HepG2 (cell line): ENCODE data around the gene LAPTM4A. TPM values are rescaled to one million over a fixed set of nuclear protein-coding genes. Genes with fewer than 3 reads are reported as not detected.

ENCODE experiments used
- ATF2 ChIP-seq: sonication (generic); formaldehyde crosslinking; IDR thresholded peaks from 2 replicates; pipeline ENCODE4 v1.4.0; 2020; ENCODE audit warnings: missing genetic modification reagents
- BCL3 ChIP-seq: sonication (generic); formaldehyde crosslinking; IDR thresholded peaks from 2 replicates; pipeline ENCODE4 v1.5.1; 2020; ENCODE audit warnings: mild to moderate bottlenecking, missing genetic modification reagents, moderate library complexity
- ELF4 ChIP-seq: sonication (generic); formaldehyde crosslinking; IDR thresholded peaks from 2 replicates; pipeline ENCODE4 v1.5.0; 2020; ENCODE audit warnings: missing genetic modification reagents, mild to moderate bottlenecking, moderate library complexity, borderline replicate concordance
- GATAD2A ChIP-seq: IDR thresholded peaks from 2 replicates; pipeline ENCODE4 v1.6.1; 2016
- HDAC1 ChIP-seq: sonication (generic); formaldehyde crosslinking; IDR thresholded peaks from 2 replicates; pipeline ENCODE4 v1.5.1; 2020; ENCODE audit warnings: mild to moderate bottlenecking, missing genetic modification reagents
- HNF1B ChIP-seq: sonication (generic); formaldehyde crosslinking; IDR thresholded peaks from 2 replicates; pipeline ENCODE4 v1.5.1; 2020; ENCODE audit warnings: mild to moderate bottlenecking, moderate library complexity, missing genetic modification reagents
- MXD4 ChIP-seq: IDR thresholded peaks from 2 replicates; pipeline ENCODE4 v1.6.1; 2016; ENCODE audit warnings: mild to moderate bottlenecking, missing biosample characterization, missing genetic modification reagents
- PRDM4 ChIP-seq: sonication (generic); formaldehyde crosslinking; IDR thresholded peaks from 2 replicates; pipeline ENCODE4 v1.9.0; 2021; ENCODE audit warnings: missing genetic modification reagents, borderline replicate concordance
- RXRA ChIP-seq: sonication (generic); formaldehyde crosslinking; IDR thresholded peaks from 2 replicates; pipeline ENCODE4 v1.5.1; 2020; ENCODE audit warnings: missing genetic modification reagents
- ZBTB2 ChIP-seq: sonication (generic); formaldehyde crosslinking; IDR thresholded peaks from 2 replicates; pipeline ENCODE4 v1.8.0; 2022; ENCODE audit warnings: low read depth, missing genetic modification reagents
- ZNF124 ChIP-seq: sonication (generic); formaldehyde crosslinking; IDR thresholded peaks from 2 replicates; pipeline ENCODE4 v1.4.0; 2020; ENCODE audit warnings: missing genetic modification reagents
- ZNF276 ChIP-seq: sonication (generic); formaldehyde crosslinking; IDR thresholded peaks from 2 replicates; pipeline ENCODE4 v1.4.0; 2020; ENCODE audit warnings: mild to moderate bottlenecking, low read depth, missing genetic modification reagents
- ZNF543 ChIP-seq: sonication (generic); formaldehyde crosslinking; IDR thresholded peaks from 2 replicates; pipeline ENCODE4 v1.4.0; 2020; ENCODE audit warnings: mild to moderate bottlenecking, missing genetic modification reagents
- ZNF563 ChIP-seq: sonication (generic); formaldehyde crosslinking; IDR thresholded peaks from 2 replicates; pipeline ENCODE4 v1.8.0; 2022; ENCODE audit warnings: mild to moderate bottlenecking, moderate library complexity, missing genetic modification reagents
- ZNF567 ChIP-seq: sonication (generic); formaldehyde crosslinking; IDR thresholded peaks from 2 replicates; pipeline ENCODE4 v1.8.1; 2023; ENCODE audit warnings: mild to moderate bottlenecking, missing genetic modification reagents, borderline replicate concordance
- ZNF629 ChIP-seq: sonication (generic); formaldehyde crosslinking; conservative IDR thresholded peaks from 2 replicates; pipeline ENCODE4 v1.5.0; 2020; ENCODE audit warnings: missing genetic modification reagents
- ZNF713 ChIP-seq: sonication (generic); formaldehyde crosslinking; IDR thresholded peaks from 2 replicates; pipeline ENCODE4 v1.4.0; 2020; ENCODE audit warnings: mild to moderate bottlenecking, missing genetic modification reagents
- polyA plus RNA-seq, 8 experiments: library from polyadenylated mRNA; depleted of rRNA in 3 of 8; stranded (reverse) in 7 of 8; unstranded in 1 of 8; fragments of >200 nt; fragmentation: Illumina TruSeq in 4 of 8; extraction: Trizol in 4 of 8; gene quantifications; 2 replicates each; pipeline versions ENCODE4 v1.2.1 to v1.2.3, GENCODE V29; 2011 to 2016; ENCODE audit warnings: low read depth in 4 of 8, missing spikeins in 1 of 8, mixed read lengths in 1 of 8; ENCODE audit not compliant: insufficient read depth in 1 of 8
- total RNA-seq, 5 experiments: library from RNA; depleted of rRNA; stranded (reverse); fragments of >200 nt; fragmentation: Illumina TruSeq; extraction: Trizol; gene quantifications; 2 replicates each; pipeline ENCODE4 v1.2.3, GENCODE V29; 2016; ENCODE audit warnings: low read depth in 1 of 5

The LAPTM4A gene
- total and polyA plus RNA-seq, 2 of the 13 experiments (the other 11 are each of a cell fraction or from before 2014, with no cell fraction given), result 116 to 558 TPM

- TF ChIP-seq HNF1B (peak; percentile 53; the same call in 1 of the 2 replicates), ATF2 (0 out of 2 replicates have a peak, but pooled peaks have one; percentile 24), ZNF713 (CRISPR knock-in tag) (no peak), RXRA (CRISPR knock-in tag) (0 out of 2 replicates have a peak, but pooled peaks have one; percentile 38), ZNF543 (CRISPR knock-in tag) (no peak; the same call in 1 of the 2 replicates), BCL3 (CRISPR knock-in tag) (no peak), ZNF567 (0 out of 2 replicates have a peak, but pooled peaks have one; percentile 72), HDAC1 (CRISPR knock-in tag) (peak; percentile 39; the same call in 1 of the 2 replicates), GATAD2A (CRISPR knock-in tag) (peak; percentile 58; the same call in 1 of the 2 replicates), ZBTB2 (CRISPR knock-in tag) (0 out of 2 replicates have a peak, but pooled peaks have one; percentile 19), MXD4 (peak; percentile 24; the same call in 1 of the 2 replicates), PRDM4 (CRISPR knock-in tag) (no peak), ELF4 (no peak), ZNF563 (CRISPR knock-in tag) (peak; percentile 8), ZNF629 (CRISPR knock-in tag) (peak; percentile 29; the same call in 1 of the 2 replicates), ZNF276 (no peak), ZNF124 (CRISPR knock-in tag) (peak; percentile 48; the same call in 1 of the 2 replicates)
Measured at GRCh38 chr2:20050646-20051531, 539 bp downstream of the LAPTM4A start (continued).
